Epidermal melanocyte (primary cell): ENCODE measurements around the gene STK38.
"Not testable (repeated sequence)": the region's sequence is repeated elsewhere in the genome, so short reads cannot be mapped to it uniquely, and the experiment has no call there.

Experiments
- DNase-seq: peaks from one replicate; pipeline ENCODE4 v3.0.0; 2011; ENCODE audit warnings: low spot score; ENCODE audit not compliant: insufficient read length

Gene STK38

DNA sequence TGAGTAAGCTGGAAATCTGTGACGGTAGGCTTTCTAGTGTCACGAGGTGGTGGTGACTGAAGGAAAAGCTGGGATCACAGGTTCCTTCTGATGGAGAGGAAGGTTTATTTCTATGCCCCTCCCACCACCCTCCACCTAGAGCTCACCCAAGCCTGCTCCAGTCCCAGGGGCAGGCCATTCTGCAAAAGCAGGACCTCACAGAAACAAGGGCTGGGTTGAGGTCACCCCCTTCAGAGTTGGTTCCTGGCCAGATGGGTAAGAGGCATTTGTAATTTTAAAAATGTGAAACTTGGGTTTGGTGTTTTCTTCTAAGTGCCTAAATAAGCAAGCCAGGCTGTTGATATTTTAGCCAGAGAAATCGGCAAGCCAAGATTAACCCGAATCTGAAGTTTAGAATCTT, 57.9 kb downstream of the STK38 start:
- DNase-seq = no peak

DNA sequence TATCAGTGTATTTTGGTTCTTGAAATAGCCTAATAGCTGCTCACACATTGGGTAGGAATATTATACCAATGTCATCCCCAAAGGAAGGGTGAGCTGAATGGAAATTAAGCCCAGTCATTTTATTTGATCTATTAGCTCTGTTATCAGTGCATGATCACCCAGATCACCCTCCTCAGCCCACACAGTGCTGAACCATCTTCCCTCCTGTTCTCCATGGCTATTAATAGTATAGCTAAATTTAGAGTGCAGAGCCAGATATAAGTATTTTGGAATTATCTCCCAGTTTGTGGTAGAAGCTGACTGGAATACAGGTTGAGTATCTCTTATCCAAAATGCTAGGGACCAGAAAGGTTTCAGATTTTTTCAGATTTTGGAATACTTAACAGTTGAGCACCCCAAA, 59.1 kb downstream of the STK38 start:
- DNase-seq = no peak

- DNase-seq = no peak
Observed at GRCh38 chr6:36487698-36488097, 59.6 kb downstream of the STK38 start.

GRCh38 chr6:36484736-36485135, 62.5 kb downstream of the STK38 start:
- no peak for DNase-seq

DNA sequence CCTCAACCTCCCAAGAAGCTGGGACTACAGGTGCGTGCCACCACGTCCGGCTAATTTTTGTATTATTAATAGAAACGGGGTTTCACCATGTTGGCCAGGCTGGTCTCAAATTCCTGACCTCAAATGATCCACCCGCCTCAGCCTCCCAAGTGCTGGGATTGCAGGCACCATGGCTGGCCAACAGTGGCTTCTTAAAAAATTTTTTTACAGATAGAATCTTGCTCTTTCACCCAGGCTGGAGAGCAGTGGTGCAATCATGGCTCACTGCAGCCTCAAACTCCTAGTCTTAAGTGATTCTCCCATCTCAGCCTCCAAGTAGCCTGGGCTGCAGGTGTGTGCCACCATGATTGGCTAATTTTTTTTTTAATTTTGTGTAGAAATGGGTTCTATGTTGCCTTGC, 64.0 kb downstream of the STK38 start:
- DNase-seq = not testable (repeated sequence)

GRCh38 chr6:36479256-36479655, 68.0 kb downstream of the STK38 start:
- no peak for DNase-seq

DNA sequence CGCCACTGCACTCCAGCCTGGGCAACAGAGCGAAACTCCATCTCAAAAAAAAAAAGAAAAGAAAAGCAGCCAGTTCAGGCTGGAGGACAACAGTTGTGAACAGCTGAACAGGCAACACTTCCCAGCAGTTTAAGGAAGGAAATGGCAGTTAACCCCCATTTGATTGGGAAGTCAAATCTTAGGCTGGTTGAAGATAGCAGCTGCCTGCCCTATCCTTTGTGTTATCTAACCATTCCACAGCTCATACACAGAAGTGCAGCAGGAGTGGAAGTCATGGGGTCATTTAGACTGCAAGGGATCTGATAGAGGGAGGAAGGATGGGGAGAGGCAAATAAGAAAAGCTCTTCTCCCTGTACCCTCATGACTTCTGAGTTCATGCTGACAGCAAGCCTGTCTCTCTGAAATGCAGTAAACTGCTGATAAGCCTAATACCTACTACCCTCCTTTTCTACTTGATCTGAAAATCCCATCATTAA, 69.2 kb downstream of the STK38 start:
- DNase-seq = no peak

DNA sequence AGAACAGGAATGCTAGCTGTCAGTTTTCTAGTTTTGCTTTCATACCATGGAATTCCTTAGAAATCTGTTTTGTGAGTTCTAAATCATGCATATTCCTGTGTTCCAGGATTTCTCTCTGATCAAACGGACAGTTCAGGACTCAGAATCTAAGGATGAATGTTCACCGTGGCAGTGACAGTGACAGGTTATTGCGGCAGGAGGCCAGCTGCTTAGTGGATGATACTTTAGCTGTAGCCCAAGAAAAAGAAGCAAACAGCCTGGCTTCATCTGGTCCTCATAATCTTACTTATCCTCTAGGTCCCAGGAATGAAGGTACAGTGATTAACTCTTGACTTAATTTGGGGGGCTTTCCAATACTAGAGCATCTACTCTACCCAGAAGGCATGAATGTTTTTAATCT, 77.3 kb downstream of the STK38 start:
- DNase-seq = no peak

- DNase-seq = no peak
Observed at GRCh38 chr6:36469148-36469661, 78.1 kb downstream of the STK38 start.

DNA sequence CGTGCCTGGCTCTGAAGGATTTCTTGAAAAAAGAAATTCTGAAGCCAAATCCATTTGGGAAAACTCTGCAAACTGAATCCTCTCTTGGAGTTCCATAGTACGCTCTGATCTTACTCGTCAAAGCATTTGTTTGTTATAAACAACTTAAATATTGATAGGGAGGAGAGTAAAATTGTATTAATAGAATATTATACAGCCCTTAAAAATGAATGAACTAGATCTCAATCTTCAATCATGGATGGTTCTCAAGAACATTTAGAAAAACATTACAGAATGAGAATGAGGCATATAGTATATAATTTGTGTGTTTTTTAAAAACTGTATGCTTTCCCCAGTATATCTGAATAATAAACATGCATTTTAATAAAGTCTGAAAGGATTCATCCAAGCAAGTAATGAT, 79.7 kb downstream of the STK38 start:
- no peak for DNase-seq

DNA sequence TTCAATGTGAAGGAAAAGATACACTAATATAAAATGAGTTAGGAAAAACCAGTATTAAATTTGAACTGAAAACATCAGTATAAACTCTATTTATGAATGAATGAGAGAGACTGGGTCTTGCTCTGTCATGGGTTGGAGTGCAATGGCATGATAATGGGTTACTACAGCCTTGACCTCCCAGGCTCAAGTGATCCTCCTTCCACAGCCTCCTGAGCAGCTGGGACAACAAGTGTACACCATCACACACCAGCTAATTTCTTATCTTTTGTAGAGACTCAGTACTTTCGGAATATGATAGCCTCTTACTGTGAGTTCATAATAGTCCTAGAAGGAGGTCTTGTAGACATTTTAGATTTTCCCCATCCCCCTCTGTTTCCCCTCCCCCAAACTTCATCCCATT, 83.0 kb downstream of the STK38 start:
- DNase-seq = no peak

- DNase-seq = no peak
Observed at GRCh38 chr6:36463676-36464075, 83.6 kb downstream of the STK38 start.

- DNase-seq = no peak
Observed at GRCh38 chr6:36461646-36462045, 85.6 kb downstream of the STK38 start.

DNA sequence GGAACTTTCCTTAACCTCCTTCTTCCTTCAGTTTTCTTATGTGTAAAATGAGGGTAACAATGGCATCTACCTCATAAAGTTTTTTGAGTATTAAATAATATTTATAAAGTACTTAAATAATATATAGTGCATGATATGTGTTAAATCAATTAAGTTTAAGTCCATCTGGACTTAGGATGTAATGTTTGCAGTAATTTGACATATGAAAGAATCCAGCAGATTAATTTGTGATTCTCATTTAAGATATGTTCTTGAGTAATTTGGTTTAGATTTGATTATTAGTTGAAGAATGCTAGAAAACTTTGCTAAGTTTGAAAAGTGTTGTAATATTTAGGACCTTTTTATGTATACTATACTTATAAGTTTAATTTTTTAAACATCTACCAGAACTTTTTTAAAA, 86.4 kb downstream of the STK38 start:
- DNase-seq = no peak

- DNase-seq = no peak
Observed at GRCh38 chr6:36459501-36459900, 87.8 kb downstream of the STK38 start.

- DNase-seq = no peak
Observed at GRCh38 chr6:36455486-36456027, 91.7 kb downstream of the STK38 start.

GRCh38 chr6:36452897-36453296, 94.4 kb downstream of the STK38 start:
- not testable (repeated sequence) for DNase-seq

DNA sequence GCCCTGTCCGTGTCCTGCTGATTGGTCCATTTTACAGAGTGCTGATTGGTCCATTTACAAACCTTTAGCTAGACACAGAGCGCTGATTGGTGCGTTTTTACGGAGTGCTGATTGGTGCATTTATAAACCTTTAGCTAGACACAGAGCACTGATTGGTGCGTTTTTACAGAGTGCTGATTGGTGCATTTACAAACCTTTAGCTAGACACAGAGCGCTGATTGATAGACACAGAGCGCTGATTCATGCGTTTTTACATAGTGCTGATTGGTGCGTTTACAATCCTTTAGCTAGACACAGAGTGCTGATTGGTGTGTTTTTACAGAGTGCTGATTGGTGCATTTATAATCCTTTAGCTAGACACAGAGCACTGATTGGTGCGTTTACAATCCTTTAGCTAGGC, 98.1 kb downstream of the STK38 start:
- DNase-seq = not testable (repeated sequence)

DNA sequence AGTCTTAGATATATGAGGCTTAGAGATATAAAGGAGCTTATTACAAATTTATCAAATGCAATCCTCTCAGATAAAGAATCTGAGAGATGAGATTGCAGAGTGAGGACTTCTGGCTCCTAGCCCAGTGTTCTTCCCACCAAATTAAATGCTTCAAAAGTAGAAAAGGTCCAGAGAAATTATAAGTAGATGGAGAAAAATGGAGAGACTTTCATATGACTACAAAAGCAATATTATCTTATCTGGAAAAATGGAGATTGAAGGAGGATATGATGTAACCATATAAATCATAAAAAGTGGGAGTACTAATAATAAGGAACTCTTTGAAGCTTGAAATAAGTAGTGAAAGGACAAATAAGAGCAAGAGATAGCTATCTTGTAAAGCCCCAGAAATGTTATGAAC, 101.7 kb downstream of the STK38 start:
- no peak for DNase-seq

DNA sequence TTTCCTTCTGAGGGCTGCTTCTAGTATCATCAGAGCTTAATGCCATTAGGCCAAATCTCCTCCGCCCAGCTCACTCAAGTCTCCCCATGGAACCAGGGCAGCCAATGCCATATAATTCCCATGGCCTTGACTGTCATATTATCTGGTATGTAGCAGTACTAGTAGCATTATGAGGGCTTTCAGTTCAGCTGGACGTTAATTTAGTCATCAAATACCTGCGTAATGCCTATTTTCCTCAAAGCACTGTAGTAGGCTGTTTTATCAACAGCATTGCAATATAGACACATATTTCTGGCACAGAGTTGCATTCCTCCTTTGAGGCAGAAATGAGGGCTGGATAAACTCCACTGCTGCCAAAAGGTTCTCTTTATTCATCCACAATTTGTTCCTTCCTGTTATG, 102.8 kb downstream of the STK38 start:
- no peak for DNase-seq
